SK-N-MC (cell line): ENCODE data around the gene OPCML.

Experiments
- DNase-seq: peaks from one replicate; pipeline ENCODE4 v3.0.0-alpha.2; 2011; ENCODE audit warnings: low read depth, low spot score
- H3K27ac ChIP-seq: fragments of 200-600 bp; sonication (generic); 2 replicates; pipeline ENCODE4 v1.5.1; 2016; ENCODE audit warnings: mixed run types
- H3K36me3 ChIP-seq: fragments of 200-600 bp; sonication (generic); 2 replicates; pipeline ENCODE4 v1.6.1; 2017; ENCODE audit warnings: antibody characterized with exemption, low read length, mixed read lengths; ENCODE audit not compliant: insufficient read depth
- H3K4me3 ChIP-seq: fragments of 200-600 bp; sonication (generic); 2 replicates; pipeline ENCODE4 v1.5.1; 2016
- H3K9ac ChIP-seq: fragments of 200-600 bp; sonication (generic); 2 replicates; pipeline ENCODE4 v1.8.0; 2017; ENCODE audit warnings: mixed run types, mixed read lengths; ENCODE audit not compliant: insufficient read length
- H3K9me3 ChIP-seq: fragments of 200-600 bp; sonication (generic); 2 replicates; pipeline ENCODE4 v1.6.1; 2017; ENCODE audit warnings: low read depth, mild to moderate bottlenecking, antibody characterized with exemption, low read length, moderate library complexity, mixed read lengths
- EZH2 ChIP-seq: fragments of 200-600 bp; sonication (generic); IDR thresholded peaks from one replicate; pipeline ENCODE4 v1.6.1; 2017; ENCODE audit warnings: antibody characterized with exemption
- FOXP2 ChIP-seq: optimal IDR thresholded peaks from 2 replicates; pipeline ENCODE3; 2011; ENCODE audit warnings: mild to moderate bottlenecking, moderate library complexity; ENCODE audit not compliant: insufficient read depth; ENCODE audit errors: extremely low read length, control extremely low read depth
- POLR2AphosphoS5 ChIP-seq: IDR thresholded peaks from 2 replicates; pipeline ENCODE4 v1.6.1; 2012; ENCODE audit warnings: mild to moderate bottlenecking, low read depth, low read length, borderline replicate concordance

OPCML gene

DNA sequence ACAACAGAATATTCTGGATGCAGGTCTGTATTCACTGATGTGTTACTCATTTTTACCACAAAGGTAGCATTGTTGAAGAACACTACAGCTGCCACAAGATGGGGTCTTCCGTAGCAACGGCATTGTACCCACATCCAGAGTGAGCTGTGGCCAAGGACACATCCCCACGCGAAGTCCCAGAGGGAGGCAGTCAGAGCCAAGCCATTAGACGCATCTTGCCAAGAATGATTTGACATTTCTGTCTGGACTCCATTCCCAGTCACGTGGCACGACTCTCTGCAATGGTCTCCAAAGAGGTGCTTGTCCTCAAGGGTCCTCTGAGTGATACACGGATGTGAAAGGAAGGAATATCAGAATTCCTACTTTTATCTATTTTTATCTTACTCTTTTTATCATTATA is 15.5 kb downstream of the OPCML start:
- no peaks in the 10 kb centered on the region for H3K9me3 ChIP-seq
- no peak overlapping the region for H3K27ac ChIP-seq
- TF ChIP-seq EZH2 (no peak), FOXP2 (no peak), POLR2AphosphoS5 (no peak)
- no peak for DNase-seq
- no peak overlapping the region for H3K9ac ChIP-seq
- H3K36me3 ChIP-seq, result no peaks in the 10 kb centered on the region
- no peak overlapping the region for H3K4me3 ChIP-seq

- H3K36me3 ChIP-seq, result no peaks in the 10 kb centered on the region
- TF ChIP-seq POLR2AphosphoS5 (no peak), EZH2 (no peak), FOXP2 (no peak)
- no peak for DNase-seq
- no peaks in the 10 kb centered on the region for H3K9me3 ChIP-seq
- no peak overlapping the region for H3K27ac ChIP-seq
- no peak overlapping the region for H3K9ac ChIP-seq
- no peak overlapping the region for H3K4me3 ChIP-seq
Measured at GRCh38 chr11:133515107-133515506, 17.2 kb downstream of the OPCML start.

- Histone ChIP-seq H3K9me3 (no peaks in the 10 kb centered on the region), H3K36me3 (no peaks in the 10 kb centered on the region)
- no peak for DNase-seq
Measured at GRCh38 chr11:133509924-133510697, 22.2 kb downstream of the OPCML start.

GRCh38 chr11:133508468-133508867 is 23.8 kb downstream of the OPCML start:
- no peaks in the 10 kb centered on the region for H3K36me3 ChIP-seq
- H3K4me3 ChIP-seq, result no peak overlapping the region
- H3K9ac ChIP-seq, result no peak overlapping the region
- no peak overlapping the region for H3K27ac ChIP-seq
- no peak for TF ChIP-seq EZH2
- TF ChIP-seq POLR2AphosphoS5, result no peak
- no peak for DNase-seq
- H3K9me3 ChIP-seq, result no peaks in the 10 kb centered on the region

More at GRCh38 chr11:133509924-133510697, 22.2 kb downstream of the OPCML start:
- Histone ChIP-seq H3K9ac (no peak overlapping the region), H3K27ac (no peak overlapping the region), H3K4me3 (no peak overlapping the region)
- no peak for TF ChIP-seq POLR2AphosphoS5

- no peak for TF ChIP-seq POLR2AphosphoS5
Measured at GRCh38 chr11:133507185-133507584, 25.1 kb downstream of the OPCML start.

DNA sequence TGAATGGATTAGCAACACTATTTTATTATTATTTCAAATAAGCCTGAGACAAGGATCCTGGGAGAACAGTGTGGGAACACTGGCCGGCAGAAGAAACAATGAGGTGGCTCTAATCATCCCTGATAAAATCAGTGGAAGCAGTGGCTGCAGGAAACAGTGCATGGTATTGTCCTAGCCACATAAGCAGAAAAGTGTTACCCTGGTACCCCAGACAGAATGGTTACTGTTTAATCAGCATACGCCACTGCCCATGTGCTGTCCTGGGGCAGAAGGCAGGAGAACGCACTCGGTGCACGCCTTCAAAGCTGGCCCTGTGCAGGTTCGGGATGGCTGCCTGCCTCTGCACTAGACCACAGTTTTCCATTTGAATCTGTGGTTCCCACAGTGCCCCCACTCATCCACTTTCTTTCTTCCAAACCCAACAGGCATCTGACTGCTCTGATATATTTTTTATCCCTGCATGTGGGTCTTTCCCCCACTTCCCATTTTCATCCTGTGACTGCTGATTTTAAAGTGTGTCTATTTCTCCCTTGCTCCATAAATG is 25.7 kb downstream of the OPCML start:
- Histone ChIP-seq H3K36me3 (no peaks in the 10 kb centered on the region), H3K4me3 (no peak overlapping the region), H3K27ac (no peak overlapping the region), H3K9me3 (no peaks in the 10 kb centered on the region), H3K9ac (no peak overlapping the region)
- DNase-seq, result no peak
- TF ChIP-seq POLR2AphosphoS5 (no peak), EZH2 (no peak), FOXP2 (no peak)

More at GRCh38 chr11:133507185-133507584, 25.1 kb downstream of the OPCML start:
- Histone ChIP-seq H3K4me3 (no peak overlapping the region), H3K27ac (no peak overlapping the region), H3K9me3 (no peaks in the 10 kb centered on the region), H3K9ac (no peak overlapping the region), H3K36me3 (no peaks in the 10 kb centered on the region)
- DNase-seq, result no peak

DNA sequence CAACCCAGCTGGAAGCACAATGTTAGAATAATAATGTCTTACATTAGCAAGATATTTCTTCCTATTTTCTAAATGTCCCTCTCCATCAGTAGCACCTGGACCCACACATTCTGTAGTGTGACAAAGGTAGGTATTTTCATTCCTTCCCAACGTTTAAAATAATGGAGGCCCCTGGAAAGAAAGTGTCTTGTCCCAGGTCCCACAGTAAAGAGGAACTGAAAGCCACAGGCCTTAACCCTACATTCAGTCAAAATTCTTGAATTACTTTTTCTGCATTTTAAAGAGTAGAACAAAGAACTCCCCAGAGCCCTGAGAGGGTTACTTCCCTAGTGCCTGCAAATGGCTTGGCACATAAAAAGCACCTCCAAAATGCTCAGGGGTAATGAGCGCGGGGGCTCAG is 26.3 kb downstream of the OPCML start:
- no peak for TF ChIP-seq EZH2
- H3K36me3 ChIP-seq, result no peaks in the 10 kb centered on the region
- no peaks in the 10 kb centered on the region for H3K9me3 ChIP-seq
- H3K4me3 ChIP-seq, result no peak overlapping the region
- H3K27ac ChIP-seq, result no peak overlapping the region
- DNase-seq, result no peak
- no peak overlapping the region for H3K9ac ChIP-seq

DNA sequence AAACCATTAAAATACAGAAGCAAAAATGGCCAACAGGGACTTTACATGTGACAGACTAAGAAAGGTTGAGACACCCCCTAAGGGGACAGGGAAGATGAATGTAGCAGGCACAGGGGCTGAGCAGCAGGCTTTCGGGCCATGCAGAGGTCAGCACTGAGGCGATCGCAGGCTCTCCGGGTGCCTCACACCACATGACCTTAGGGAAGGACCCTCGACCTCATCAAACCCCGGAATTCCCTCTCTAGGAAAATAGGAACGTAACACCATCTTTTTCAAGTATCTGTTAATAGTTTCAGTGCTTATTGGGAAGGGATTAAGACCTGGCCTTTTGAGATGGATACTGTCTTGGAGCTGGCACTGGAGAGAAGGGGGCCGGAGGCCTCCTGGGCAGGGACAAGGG is 27.4 kb downstream of the OPCML start:
- Histone ChIP-seq H3K9me3 (no peaks in the 10 kb centered on the region), H3K36me3 (no peaks in the 10 kb centered on the region), H3K9ac (no peak overlapping the region), H3K27ac (no peak overlapping the region), H3K4me3 (no peak overlapping the region)
- no peak for DNase-seq
- TF ChIP-seq EZH2, result no peak
- TF ChIP-seq FOXP2, result no peak
- TF ChIP-seq POLR2AphosphoS5, result no peak

GRCh38 chr11:133503776-133504175 is 28.5 kb downstream of the OPCML start:
- H3K4me3 ChIP-seq, result no peak overlapping the region
- no peak for DNase-seq

More at GRCh38 chr11:133503776-133504175, 28.5 kb downstream of the OPCML start:
- Histone ChIP-seq H3K9ac (no peak overlapping the region), H3K27ac (no peak overlapping the region), H3K36me3 (no peaks in the 10 kb centered on the region), H3K9me3 (no peaks in the 10 kb centered on the region)
- TF ChIP-seq FOXP2 (no peak), EZH2 (no peak), POLR2AphosphoS5 (no peak)
